ENCODE results near the gene ARID4B.

DNA sequence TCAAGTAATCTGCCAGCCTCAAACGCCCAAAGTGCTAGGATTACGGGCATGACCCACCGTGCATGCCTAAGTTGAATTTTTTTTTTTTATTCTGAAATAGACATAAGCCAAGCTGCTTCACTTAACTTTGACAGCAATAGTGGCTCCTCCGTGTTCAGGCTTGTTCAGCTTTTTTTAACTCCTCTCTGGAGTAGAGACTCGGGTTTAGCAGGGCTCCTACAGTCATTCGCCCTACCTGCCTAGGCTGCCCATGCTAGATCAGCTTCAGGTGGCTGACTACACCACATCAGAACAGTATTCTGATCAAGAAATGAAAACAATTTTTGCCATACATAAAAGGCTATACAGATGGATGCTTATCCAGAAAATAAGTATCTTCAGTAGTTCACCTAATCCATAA is 14.7 kb downstream of the ARID4B start:
- TF ChIP-seq, protein P1, sequence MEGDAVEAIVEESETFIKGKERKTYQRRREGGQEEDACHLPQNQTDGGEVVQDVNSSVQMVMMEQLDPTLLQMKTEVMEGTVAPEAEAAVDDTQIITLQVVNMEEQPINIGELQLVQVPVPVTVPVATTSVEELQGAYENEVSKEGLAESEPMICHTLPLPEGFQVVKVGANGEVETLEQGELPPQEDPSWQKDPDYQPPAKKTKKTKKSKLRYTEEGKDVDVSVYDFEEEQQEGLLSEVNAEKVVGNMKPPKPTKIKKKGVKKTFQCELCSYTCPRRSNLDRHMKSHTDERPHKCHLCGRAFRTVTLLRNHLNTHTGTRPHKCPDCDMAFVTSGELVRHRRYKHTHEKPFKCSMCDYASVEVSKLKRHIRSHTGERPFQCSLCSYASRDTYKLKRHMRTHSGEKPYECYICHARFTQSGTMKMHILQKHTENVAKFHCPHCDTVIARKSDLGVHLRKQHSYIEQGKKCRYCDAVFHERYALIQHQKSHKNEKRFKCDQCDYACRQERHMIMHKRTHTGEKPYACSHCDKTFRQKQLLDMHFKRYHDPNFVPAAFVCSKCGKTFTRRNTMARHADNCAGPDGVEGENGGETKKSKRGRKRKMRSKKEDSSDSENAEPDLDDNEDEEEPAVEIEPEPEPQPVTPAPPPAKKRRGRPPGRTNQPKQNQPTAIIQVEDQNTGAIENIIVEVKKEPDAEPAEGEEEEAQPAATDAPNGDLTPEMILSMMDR (IDR thresholded peaks at IDR 0.05): no peak
- TF ChIP-seq POLR2A (IDR thresholded peaks at IDR 0.05): no peak
- TF ChIP-seq EP300 (IDR thresholded peaks at IDR 0.05): no peak
